ENCODE measurements around the gene GPR6.

GRCh38 chr6:109977791-109978173 lies 329 bp upstream of the GPR6 start:
- TF ChIP-seq EP300 (IDR thresholded peaks at IDR 0.05; ENCODE audit: low read length) (no peak), CTCF (IDR thresholded peaks at IDR 0.05 in 2 of 3, conservative IDR thresholded peaks at IDR 0.05 in 1 of 3; ENCODE audit: insufficient read depth in 2 of 3, low read depth in 1 of 3, low read length in 3 of 3) (no peak), ZNF282 (CRISPR knock-in tag; IDR thresholded peaks at IDR 0.05) (no peak), TCF7 (IDR thresholded peaks at IDR 0.05; ENCODE audit: borderline replicate concordance) (no peak), STAG1 (CRISPR knock-in tag; IDR thresholded peaks at IDR 0.05; ENCODE audit: borderline replicate concordance) (no peak), SAFB2 (IDR thresholded peaks at IDR 0.05; ENCODE audit: borderline replicate concordance, low read depth, low read length, severe bottlenecking) (no peak), CREB3 (tag; conservative IDR thresholded peaks at IDR 0.05; ENCODE audit: low read depth) (no peak), ZNF436 (CRISPR knock-in tag; IDR thresholded peaks at IDR 0.05) (no peak)
